Panc1 (cell line): ENCODE measurements around the gene PTPN11. TPM values are rescaled to one million over a fixed set of nuclear protein-coding genes. Genes with fewer than 3 reads are reported as not detected.

Source experiments
- ATAC-seq: fragments of 200-7000 bp; cut with Tn5 transposase; 2 replicates; pipeline ENCODE4 v1.9.1; 2020; ENCODE audit warnings: mild to moderate bottlenecking, moderate library complexity
- BruUV-seq: library from RNA; stranded (reverse); fragments of 400-500 nt; replicated peaks from 2 replicates; lab custom pipeline; 2021; lab: Mats Ljungman, UMichigan
- CTCF ChIA-PET: fragments of 300-600 bp; sonication (Branson Sonifier 250); formaldehyde crosslinking; loops from one replicate; lab custom pipeline; 2022; ENCODE audit warnings: antibody characterized with exemption; lab: Charles Lee
- POLR2A ChIA-PET: fragments of 300-600 bp; sonication (Branson Sonifier 250); formaldehyde crosslinking; loops from one replicate; lab custom pipeline; 2022; ENCODE audit warnings: antibody characterized with exemption; lab: Charles Lee
- DNase-seq: peaks from one replicate; pipeline ENCODE4 v3.0.0-alpha.2; 2010; ENCODE audit warnings: low read depth, low spot score
- H3K27ac ChIP-seq: 2 replicates; pipeline ENCODE4 v1.5.1; 2011; ENCODE audit warnings: mild to moderate bottlenecking, low read length, inconsistent platforms
- H3K27me3 ChIP-seq: fragments of 200-500 bp; sonication (Bioruptor generic); 2 replicates; pipeline ENCODE4 v1.6.0; 2014; ENCODE audit warnings: low read length, inconsistent platforms; ENCODE audit not compliant: control insufficient read depth, insufficient read depth
- H3K36me3 ChIP-seq: fragments of 200-500 bp; sonication (Bioruptor generic); 2 replicates; pipeline ENCODE4 v1.5.1; 2014; ENCODE audit warnings: inconsistent platforms, mild to moderate bottlenecking, low read length, moderate library complexity; ENCODE audit not compliant: control insufficient read depth, insufficient read depth
- H3K4me1 ChIP-seq: 2 replicates; pipeline ENCODE4 v1.5.1; 2011; ENCODE audit warnings: inconsistent platforms, mild to moderate bottlenecking, low read length, moderate library complexity; ENCODE audit not compliant: control insufficient read depth, insufficient read depth
- H3K4me3 ChIP-seq, 2 experiments: 2 replicates each; pipeline ENCODE4 v1.5.1; 2011 to 2012; ENCODE audit warnings: low read depth in 2 of 2, low read length in 2 of 2, mild to moderate bottlenecking in 2 of 2, inconsistent platforms in 1 of 2, moderate library complexity in 1 of 2
- H3K9me3 ChIP-seq: fragments of 200-500 bp; sonication (Bioruptor generic); 2 replicates; pipeline ENCODE4 v1.5.1; 2014; ENCODE audit warnings: low read depth, mild to moderate bottlenecking, inconsistent platforms, low read length, moderate library complexity; ENCODE audit not compliant: control insufficient read depth, insufficient read depth
- POLR2AphosphoS5 ChIP-seq: IDR thresholded peaks from 2 replicates; pipeline ENCODE4 v1.6.1; 2012; ENCODE audit warnings: mild to moderate bottlenecking, low read depth, low read length, moderate library complexity
- SIN3A ChIP-seq: IDR thresholded peaks from 2 replicates; pipeline ENCODE4 v1.6.1; 2012; ENCODE audit warnings: low read depth, mild to moderate bottlenecking, low read length, moderate library complexity, borderline replicate concordance; ENCODE audit not compliant: insufficient read depth
- TCF7L2 ChIP-seq: IDR thresholded peaks from 2 replicates; pipeline ENCODE4 v1.6.1; 2011; ENCODE audit warnings: mild to moderate bottlenecking, low read depth, low read length, inconsistent platforms
- in situ Hi-C: cut with HindIII; loops from 2 replicates; pipeline ENCODE4 v1.10.0; 2016; ENCODE audit warnings: low sequenced_read_pairs, low pct_unique_long_range_greater_than_20kb
- intact Hi-C: fragments of 100-400 bp; cut with micrococcal nuclease; formaldehyde crosslinking; loops from one replicate; pipeline ENCODE4 v1.10.0; 2022; ENCODE audit not compliant: unreplicated experiment
- total RNA-seq: library from RNA; stranded (reverse); gene quantifications from one replicate; pipeline ENCODE4 v1.2.1, GENCODE V29; 2021; ENCODE audit not compliant: unreplicated experiment
- TF ChIP-seq, protein P1 (sequence below), 2 experiments: IDR thresholded peaks; 2 replicates each; pipeline ENCODE4 v1.6.1; 2011 to 2012; ENCODE audit warnings: low read depth in 2 of 2, control low read depth in 1 of 2, low read length in 1 of 2, mild to moderate bottlenecking in 1 of 2, moderate library complexity in 1 of 2; ENCODE audit not compliant: insufficient read depth in 1 of 2
- TF ChIP-seq, protein P2 (sequence below): fragments of 450-650 bp; IDR thresholded peaks from 2 replicates; pipeline ENCODE4 v1.5.1; 2017; ENCODE audit warnings: mild to moderate bottlenecking

Gene PTPN11
- total RNA-seq, 1 experiment from 2014 or later = 139 TPM

DNA sequence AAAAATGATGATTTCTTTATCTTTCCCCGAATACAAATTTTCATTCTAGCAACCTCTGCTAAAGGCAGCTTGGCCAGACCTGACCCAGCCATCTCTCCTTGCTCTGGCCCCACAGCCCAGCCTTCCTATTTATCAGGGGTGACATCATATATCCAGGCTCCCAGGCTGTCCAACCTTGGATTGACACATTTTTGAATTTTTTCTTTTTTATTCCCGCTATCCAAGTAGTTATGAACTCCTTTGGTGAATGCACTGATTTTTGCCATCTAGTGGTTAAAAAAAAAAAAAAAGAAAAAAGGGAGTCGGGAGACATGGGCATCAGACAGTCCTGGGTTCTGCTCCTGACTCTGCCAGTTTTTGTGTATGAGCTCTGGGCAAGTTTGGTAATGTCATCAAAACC is 120.5 kb downstream of the PTPN11 start:
- Histone ChIP-seq H3K36me3 (no peaks in the 10 kb centered on the region), H3K27me3 (no peaks in the 10 kb centered on the region), H3K9me3 (no peaks in the 10 kb centered on the region), H3K4me1 (no peaks in the 10 kb centered on the region), H3K4me3 (no peak overlapping the region), H3K27ac (no peak overlapping the region)
- TF ChIP-seq, protein P1, sequence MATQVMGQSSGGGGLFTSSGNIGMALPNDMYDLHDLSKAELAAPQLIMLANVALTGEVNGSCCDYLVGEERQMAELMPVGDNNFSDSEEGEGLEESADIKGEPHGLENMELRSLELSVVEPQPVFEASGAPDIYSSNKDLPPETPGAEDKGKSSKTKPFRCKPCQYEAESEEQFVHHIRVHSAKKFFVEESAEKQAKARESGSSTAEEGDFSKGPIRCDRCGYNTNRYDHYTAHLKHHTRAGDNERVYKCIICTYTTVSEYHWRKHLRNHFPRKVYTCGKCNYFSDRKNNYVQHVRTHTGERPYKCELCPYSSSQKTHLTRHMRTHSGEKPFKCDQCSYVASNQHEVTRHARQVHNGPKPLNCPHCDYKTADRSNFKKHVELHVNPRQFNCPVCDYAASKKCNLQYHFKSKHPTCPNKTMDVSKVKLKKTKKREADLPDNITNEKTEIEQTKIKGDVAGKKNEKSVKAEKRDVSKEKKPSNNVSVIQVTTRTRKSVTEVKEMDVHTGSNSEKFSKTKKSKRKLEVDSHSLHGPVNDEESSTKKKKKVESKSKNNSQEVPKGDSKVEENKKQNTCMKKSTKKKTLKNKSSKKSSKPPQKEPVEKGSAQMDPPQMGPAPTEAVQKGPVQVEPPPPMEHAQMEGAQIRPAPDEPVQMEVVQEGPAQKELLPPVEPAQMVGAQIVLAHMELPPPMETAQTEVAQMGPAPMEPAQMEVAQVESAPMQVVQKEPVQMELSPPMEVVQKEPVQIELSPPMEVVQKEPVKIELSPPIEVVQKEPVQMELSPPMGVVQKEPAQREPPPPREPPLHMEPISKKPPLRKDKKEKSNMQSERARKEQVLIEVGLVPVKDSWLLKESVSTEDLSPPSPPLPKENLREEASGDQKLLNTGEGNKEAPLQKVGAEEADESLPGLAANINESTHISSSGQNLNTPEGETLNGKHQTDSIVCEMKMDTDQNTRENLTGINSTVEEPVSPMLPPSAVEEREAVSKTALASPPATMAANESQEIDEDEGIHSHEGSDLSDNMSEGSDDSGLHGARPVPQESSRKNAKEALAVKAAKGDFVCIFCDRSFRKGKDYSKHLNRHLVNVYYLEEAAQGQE (IDR thresholded peaks at IDR 0.05; ENCODE audit: insufficient read depth in 1 of 2, low read depth in 2 of 2, low read length in 1 of 2) = no peak
- TF ChIP-seq POLR2AphosphoS5 (no peak), SIN3A (no peak), TCF7L2 (no peak)
- TF ChIP-seq, protein P2, sequence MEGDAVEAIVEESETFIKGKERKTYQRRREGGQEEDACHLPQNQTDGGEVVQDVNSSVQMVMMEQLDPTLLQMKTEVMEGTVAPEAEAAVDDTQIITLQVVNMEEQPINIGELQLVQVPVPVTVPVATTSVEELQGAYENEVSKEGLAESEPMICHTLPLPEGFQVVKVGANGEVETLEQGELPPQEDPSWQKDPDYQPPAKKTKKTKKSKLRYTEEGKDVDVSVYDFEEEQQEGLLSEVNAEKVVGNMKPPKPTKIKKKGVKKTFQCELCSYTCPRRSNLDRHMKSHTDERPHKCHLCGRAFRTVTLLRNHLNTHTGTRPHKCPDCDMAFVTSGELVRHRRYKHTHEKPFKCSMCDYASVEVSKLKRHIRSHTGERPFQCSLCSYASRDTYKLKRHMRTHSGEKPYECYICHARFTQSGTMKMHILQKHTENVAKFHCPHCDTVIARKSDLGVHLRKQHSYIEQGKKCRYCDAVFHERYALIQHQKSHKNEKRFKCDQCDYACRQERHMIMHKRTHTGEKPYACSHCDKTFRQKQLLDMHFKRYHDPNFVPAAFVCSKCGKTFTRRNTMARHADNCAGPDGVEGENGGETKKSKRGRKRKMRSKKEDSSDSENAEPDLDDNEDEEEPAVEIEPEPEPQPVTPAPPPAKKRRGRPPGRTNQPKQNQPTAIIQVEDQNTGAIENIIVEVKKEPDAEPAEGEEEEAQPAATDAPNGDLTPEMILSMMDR = no peak; the same call in 1 of the 2 replicates
- peak; percentile 23; the same call in 1 of the 2 replicates for ATAC-seq
- in situ Hi-C loops (no loop called here), intact Hi-C loops (no loop called here)
- no peak for DNase-seq
- no TSS peak for BruUV-seq
- ChIA-PET POLR2A (interaction anchor here (0.7 kb wide), 1 partner anchor 571 kb away, joined by 7 read pairs; no protein-coding TSS in a partner anchor), CTCF (interaction anchor here (0.7 kb wide), 1 partner anchor 522 kb away, joined by 6 read pairs; no protein-coding TSS in a partner anchor)

DNA sequence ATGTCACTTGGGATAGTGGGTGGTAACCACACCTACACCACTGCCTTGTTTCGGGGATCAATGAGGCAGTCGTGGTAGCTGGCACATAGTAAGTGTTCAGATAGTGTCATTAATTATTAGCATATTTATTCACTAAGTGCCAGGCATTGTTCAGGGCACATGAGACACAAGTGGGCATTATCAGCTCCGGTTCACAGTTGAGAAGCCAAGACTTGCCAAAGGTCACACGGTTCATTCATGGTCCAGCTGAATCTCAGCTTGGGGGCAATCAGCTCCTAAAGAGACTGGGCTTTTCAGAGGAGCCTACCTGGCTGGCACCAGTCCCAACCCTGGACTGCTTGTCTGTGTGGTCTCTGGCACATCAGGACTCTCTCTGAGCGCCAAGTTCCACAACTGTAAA is 121.3 kb downstream of the PTPN11 start:
- H3K27ac ChIP-seq = no peak overlapping the region
- ChIA-PET POLR2A (no interaction called here), CTCF (no interaction called here)
- TF ChIP-seq, protein P2 = no peak
- TF ChIP-seq, protein P1 (IDR thresholded peaks at IDR 0.05; ENCODE audit: insufficient read depth in 1 of 2, low read depth in 2 of 2, low read length in 1 of 2) = no peak
- TF ChIP-seq POLR2AphosphoS5 = no peak
- TF ChIP-seq SIN3A = no peak
- TF ChIP-seq TCF7L2 = no peak
- no peak for DNase-seq
- H3K36me3 ChIP-seq = no peaks in the 10 kb centered on the region
- H3K27me3 ChIP-seq = no peaks in the 10 kb centered on the region
- intact Hi-C loops (no loop called here), in situ Hi-C loops (no loop called here)
- ATAC-seq = no peak
- no peaks in the 10 kb centered on the region for H3K4me1 ChIP-seq
- H3K9me3 ChIP-seq = no peaks in the 10 kb centered on the region
- BruUV-seq = no TSS peak
- no peak overlapping the region for H3K4me3 ChIP-seq
